NOMO-1 treated with DMSO at 0.1 percent for 48 hours (cell line): ENCODE data around the gene DDI2.
"Not testable (repeated sequence)": the region's sequence is repeated elsewhere in the genome, so short reads cannot be mapped to it uniquely, and the experiment has no call there.

Experiments used
- DNase-seq: peaks from one replicate; lab custom pipeline; 2025; ENCODE audit not compliant: unreplicated experiment; lab: John Stamatoyannopoulos, UW

DDI2 gene

GRCh38 chr1:15617173-15618076, at the start of gene DDI2:
DDI2 (plus strand) TSS chr1:15617458; CDS start chr1:15617671, 213 bp downstream.
- DNase-seq: peak; percentile 99

GRCh38 chr1:15568387-15569073, 48.7 kb upstream of the DDI2 start:
- no peak for DNase-seq

GRCh38 chr1:15570861-15571260, 46.4 kb upstream of the DDI2 start:
- no peak for DNase-seq

- no peak for DNase-seq
These were observed 46.0 kb upstream of the DDI2 start for GRCh38 chr1:15571266-15571665.

GRCh38 chr1:15573477-15573876, 43.8 kb upstream of the DDI2 start:
- no peak for DNase-seq

- no peak for DNase-seq
These were observed 42.5 kb upstream of the DDI2 start for GRCh38 chr1:15574741-15575140.

- DNase-seq: no peak
These were observed 41.6 kb upstream of the DDI2 start for GRCh38 chr1:15575549-15576150.

- no peak for DNase-seq
These were observed 39.6 kb upstream of the DDI2 start for GRCh38 chr1:15577691-15578090.

GRCh38 chr1:15578921-15579682, 38.2 kb upstream of the DDI2 start:
- DNase-seq: no peak

- no peak for DNase-seq
These were observed 37.6 kb upstream of the DDI2 start for GRCh38 chr1:15579683-15580047.

- no peak for DNase-seq
These were observed 34.1 kb upstream of the DDI2 start for GRCh38 chr1:15583016-15583706.

GRCh38 chr1:15584489-15585363, 32.5 kb upstream of the DDI2 start, which contains the start of gene AGMAT:
AGMAT (minus strand) TSS chr1:15585051; CDS start chr1:15584967, 84 bp downstream.
- DNase-seq: peak; percentile 57

- DNase-seq: no peak
These were observed 25.0 kb upstream of the DDI2 start for GRCh38 chr1:15592285-15592684.

GRCh38 chr1:15595809-15596617, 21.2 kb upstream of the DDI2 start:
- no peak for DNase-seq

- no peak for DNase-seq
These were observed 18.8 kb upstream of the DDI2 start for GRCh38 chr1:15598436-15598835.

- DNase-seq: peak; percentile 90
These were observed 13.9 kb upstream of the DDI2 start for GRCh38 chr1:15603050-15603965.

GRCh38 chr1:15603966-15604282, 13.3 kb upstream of the DDI2 start:
- DNase-seq: not testable (repeated sequence)

- DNase-seq: not testable (repeated sequence)
These were observed 12.9 kb upstream of the DDI2 start for GRCh38 chr1:15604400-15604799.
